ENCODE data around the gene OR52E4.

The OR52E4 gene

GRCh38 chr11:5880329-5880728 is at the start of gene OR52E4:
TSS of gene OR52E4 (plus strand) at chr11:5880629. CDS start at chr11:5884293, 3,664 bp downstream.
- DNase-seq (ENCODE audit: extremely low read depth, low read depth): no peak
- no peak within 1 kb of the TSS for H3K4me3 ChIP-seq (replicated peaks; ENCODE audit: low read depth, low read length)
- TF ChIP-seq CTCF (IDR thresholded peaks at IDR 0.05; ENCODE audit: low read depth, low read length, missing control alignments): no peak

- TF ChIP-seq CTCF (IDR thresholded peaks at IDR 0.05; ENCODE audit: low read depth, low read length, missing control alignments): no peak
- no peak for DNase-seq (ENCODE audit: extremely low read depth, low read depth)
- H3K4me3 ChIP-seq (replicated peaks; ENCODE audit: low read depth, low read length): no peak overlapping the region
Measured at GRCh38 chr11:5831196-5831829, 49.1 kb upstream of the OR52E4 start.

GRCh38 chr11:5833446-5833845 is 47.0 kb upstream of the OR52E4 start:
- no peak overlapping the region for H3K4me3 ChIP-seq (replicated peaks; ENCODE audit: low read depth, low read length)
- DNase-seq (ENCODE audit: extremely low read depth, low read depth): no peak
- no peak for TF ChIP-seq CTCF (IDR thresholded peaks at IDR 0.05; ENCODE audit: low read depth, low read length, missing control alignments)

- no peak overlapping the region for H3K4me3 ChIP-seq (replicated peaks; ENCODE audit: low read depth, low read length)
- TF ChIP-seq CTCF (IDR thresholded peaks at IDR 0.05; ENCODE audit: low read depth, low read length, missing control alignments): no peak
- DNase-seq (ENCODE audit: extremely low read depth, low read depth): no peak
Measured at GRCh38 chr11:5837695-5838094, 42.7 kb upstream of the OR52E4 start.

- DNase-seq (ENCODE audit: extremely low read depth, low read depth): no peak
- no peak for TF ChIP-seq CTCF (IDR thresholded peaks at IDR 0.05; ENCODE audit: low read depth, low read length, missing control alignments)
- no peak within 1 kb of the TSS for H3K4me3 ChIP-seq (replicated peaks; ENCODE audit: low read depth, low read length)
Measured at GRCh38 chr11:5841797-5842196, 38.6 kb upstream of the OR52E4 start, which contains the start of gene OR52E6. TSS of gene OR52E6 (minus strand) at chr11:5841897. CDS start at chr11:5841897, 0 bp downstream.

GRCh38 chr11:5846701-5847100 is 33.7 kb upstream of the OR52E4 start:
- TF ChIP-seq CTCF (IDR thresholded peaks at IDR 0.05; ENCODE audit: low read depth, low read length, missing control alignments): no peak
- no peak overlapping the region for H3K4me3 ChIP-seq (replicated peaks; ENCODE audit: low read depth, low read length)
- no peak for DNase-seq (ENCODE audit: extremely low read depth, low read depth)

GRCh38 chr11:5847711-5848110 is 32.7 kb upstream of the OR52E4 start:
- TF ChIP-seq CTCF (IDR thresholded peaks at IDR 0.05; ENCODE audit: low read depth, low read length, missing control alignments): no peak
- no peak for DNase-seq (ENCODE audit: extremely low read depth, low read depth)
- no peak overlapping the region for H3K4me3 ChIP-seq (replicated peaks; ENCODE audit: low read depth, low read length)

Data from HFF-Myc (cell line).